Measurements from ENCODE around the gene XAB2. TPM values are rescaled to one million over a fixed set of nuclear protein-coding genes. Genes with fewer than 3 reads are reported as not detected.

The XAB2 gene
- total RNA-seq (2014; rRNA removed; shearing (Covaris generic)) = 52.8 and 66.7 TPM in 2 replicates

GRCh38 chr19:7629347-7630054, at the start of gene XAB2, which contains the start of gene PET100:
TSS of gene XAB2 (minus strand) at chr19:7629545. CDS start at chr19:7629527, 18 bp downstream.
TSS of gene PET100 (plus strand) at chr19:7629793. CDS start at chr19:7629834, 41 bp downstream.

GRCh38 chr19:7676854-7677253, 47.5 kb upstream of the XAB2 start, which contains the start of gene MCEMP1:
TSS of gene MCEMP1 (plus strand) at chr19:7677090. CDS start at chr19:7677121, 31 bp downstream.

GRCh38 chr19:7668842-7669241, 39.5 kb upstream of the XAB2 start, which contains the start of gene RETN:
TSS of gene RETN (plus strand) at chr19:7669049. CDS start at chr19:7669327, 278 bp downstream.

DNA sequence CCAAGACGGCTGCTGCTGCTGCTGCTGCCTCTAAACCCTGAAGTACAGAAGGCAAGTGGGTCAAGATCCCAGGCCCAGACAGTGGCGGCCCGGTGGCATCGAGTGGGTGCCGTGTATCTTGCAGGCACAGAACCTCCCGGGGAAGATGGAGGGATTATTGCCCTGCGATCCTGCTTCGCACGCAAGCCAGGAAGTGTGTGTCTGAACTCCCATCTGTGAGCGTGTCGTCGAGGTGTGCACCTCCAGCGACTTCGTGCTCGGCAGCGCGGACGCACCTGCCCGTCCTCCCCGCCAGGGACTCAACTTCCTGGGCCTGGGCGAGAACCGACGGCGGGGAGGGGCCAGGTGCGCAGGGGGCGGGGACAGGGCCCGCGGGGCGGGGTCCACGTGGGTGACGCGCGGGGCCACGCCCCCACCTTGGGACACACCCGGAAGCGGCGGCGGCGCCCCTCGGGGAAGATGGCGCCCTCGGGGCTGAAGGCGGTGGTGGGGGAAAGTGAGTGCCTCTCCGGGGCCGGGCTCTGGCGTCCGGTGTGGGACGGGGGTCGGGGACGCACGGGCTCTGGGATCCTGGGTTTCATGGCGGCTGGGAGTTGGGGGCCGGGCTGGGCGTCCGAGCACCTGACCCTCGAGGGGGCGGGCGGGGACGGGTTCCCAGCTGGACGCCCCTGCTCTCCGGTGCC, 7.5 kb upstream of the XAB2 start, which contains the start of gene STXBP2:
STXBP2 (plus strand) TSS at position 420 of the 683 bp plus-strand sequence; CDS start at position 460, 40 bp downstream.

DNA sequence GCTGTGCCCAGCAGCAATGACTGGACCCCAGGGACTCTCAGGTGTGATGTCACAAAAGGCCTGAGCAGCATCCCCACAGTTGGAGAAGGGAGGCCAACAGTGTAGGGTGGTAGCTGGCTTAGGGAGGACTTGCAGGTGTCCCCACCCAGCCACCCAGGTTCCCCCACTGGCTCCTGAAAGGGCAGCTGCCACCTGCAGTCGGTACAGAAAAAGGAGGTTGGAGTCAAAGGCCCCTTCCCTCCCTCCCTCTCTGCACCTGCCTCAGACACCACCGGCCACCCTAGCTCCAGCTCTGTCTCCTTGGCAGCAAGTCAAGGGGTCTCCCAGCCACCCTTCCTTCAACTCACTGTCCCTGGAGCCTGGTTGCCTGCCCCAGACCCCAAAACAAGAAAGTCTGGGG, 4.4 kb upstream of the XAB2 start, which contains the start of gene PCP2:
PCP2 (minus strand) TSS at position 22 of the 400 bp plus-strand sequence. CDS start 262 bp downstream, outside the sequence.

GRCh38 chr19:7595466-7596133, 33.7 kb downstream of the XAB2 start, which contains the start of gene CAMSAP3:
TSS of gene CAMSAP3 (plus strand) at chr19:7595863. CDS start at chr19:7596003, 140 bp downstream.

Small RNAs within 50 kb of the gene (small RNA-seq; reads per million reads assigned to genes)
- not detected for gene MIR6792

Other genes with a start within 250 kb of the XAB2 start
- 4.9 TPM in 2 replicates for gene PEX11G, start 140.5 kb downstream of the XAB2 start, total RNA-seq (2014; rRNA removed; shearing (Covaris generic))
- gene ZNF358, start 113.4 kb downstream of the XAB2 start, total RNA-seq (2014; rRNA removed; shearing (Covaris generic)) = 27.8 and 37.1 TPM in 2 replicates
- 7.6 and 8.7 TPM in 2 replicates for gene MCOLN1, start 106.9 kb downstream of the XAB2 start, total RNA-seq (2014; rRNA removed; shearing (Covaris generic))
- 107 TPM in 2 replicates for gene PNPLA6, start 93.8 kb downstream of the XAB2 start, total RNA-seq (2014; rRNA removed; shearing (Covaris generic))
- 0.05 and 0.26 TPM in 2 replicates for gene CAMSAP3, start 33.7 kb downstream of the XAB2 start, total RNA-seq (2014; rRNA removed; shearing (Covaris generic))
- 60.7 and 62.6 TPM in 2 replicates for gene PET100, start 248 bp upstream of the XAB2 start, total RNA-seq (2014; rRNA removed; shearing (Covaris generic))
- not detected in 2 replicates for gene PCP2, start 4.2 kb upstream of the XAB2 start, total RNA-seq (2014; rRNA removed; shearing (Covaris generic))
- 0.05 TPM in 1 of 2 replicates, not detected in the other for gene STXBP2, start 7.6 kb upstream of the XAB2 start, total RNA-seq (2014; rRNA removed; shearing (Covaris generic))
- not detected in 2 replicates for gene RETN, start 39.5 kb upstream of the XAB2 start, total RNA-seq (2014; rRNA removed; shearing (Covaris generic))
- 0.27 TPM in 1 of 2 replicates, not detected in the other for gene MCEMP1, start 47.5 kb upstream of the XAB2 start, total RNA-seq (2014; rRNA removed; shearing (Covaris generic))
- gene TRAPPC5, start 51.3 kb upstream of the XAB2 start, total RNA-seq (2014; rRNA removed; shearing (Covaris generic)) = 121 and 150 TPM in 2 replicates
- gene FCER2, start 72.6 kb upstream of the XAB2 start, total RNA-seq (2014; rRNA removed; shearing (Covaris generic)) = 0.34 and 0.41 TPM in 2 replicates
- gene CLEC4G, start 102.6 kb upstream of the XAB2 start, total RNA-seq (2014; rRNA removed; shearing (Covaris generic)) = not detected in 2 replicates
- gene CD209, start 118.0 kb upstream of the XAB2 start, total RNA-seq (2014; rRNA removed; shearing (Covaris generic)) = not detected in 2 replicates
- gene CLEC4M, start 133.7 kb upstream of the XAB2 start, total RNA-seq (2014; rRNA removed; shearing (Covaris generic)) = not detected in 2 replicates
- 14.9 and 15.4 TPM in 2 replicates for gene EVI5L, start 200.7 kb upstream of the XAB2 start, total RNA-seq (2014; rRNA removed; shearing (Covaris generic))
- 0.27 TPM in 1 of 2 replicates, not detected in the other for gene PRR36, start 244.8 kb upstream of the XAB2 start, total RNA-seq (2014; rRNA removed; shearing (Covaris generic))

Data from A375 (cell line).